ENCODE data around the gene PRR5. TPM values are rescaled to one million over a fixed set of nuclear protein-coding genes. Genes with fewer than 3 reads are reported as not detected.

PRR5 gene
- total and polyA plus RNA-seq, 2 of the 13 experiments (the other 11 are each of a cell fraction or from before 2014, with no cell fraction given): 11.6 to 27.5 TPM

GRCh38 chr22:44735518-44736428, 33.8 kb downstream of the PRR5 start (continued):
- TF ChIP-seq POGZ (CRISPR knock-in tag; IDR thresholded peaks at IDR 0.05) (no peak), FOSL1 (CRISPR knock-in tag; IDR thresholded peaks at IDR 0.05; ENCODE audit: borderline replicate concordance) (no peak), FOXP1 (IDR thresholded peaks at IDR 0.05) (no peak), FOXP1 (CRISPR knock-in tag; IDR thresholded peaks at IDR 0.05) (no peak), LCORL (IDR thresholded peaks at IDR 0.05) (no peak), LCORL (CRISPR knock-in tag; IDR thresholded peaks at IDR 0.05) (0 out of 2 replicates have a peak, but pooled peaks have one; percentile 31), ZNF549 (CRISPR knock-in tag; IDR thresholded peaks at IDR 0.05) (no peak), ZNF468 (CRISPR knock-in tag; IDR thresholded peaks at IDR 0.05) (no peak), ZBTB1 (CRISPR knock-in tag; IDR thresholded peaks at IDR 0.05; ENCODE audit: borderline replicate concordance) (no peak), TBX2 (CRISPR knock-in tag; IDR thresholded peaks at IDR 0.05; ENCODE audit: borderline replicate concordance) (peak; percentile 42; the same call in 1 of the 2 replicates), ZMYM2 (CRISPR knock-in tag; IDR thresholded peaks at IDR 0.05) (no peak), NFKBIZ (CRISPR knock-in tag; IDR thresholded peaks at IDR 0.05) (no peak), ATF7-NPFF (CRISPR knock-in tag; IDR thresholded peaks at IDR 0.05; ENCODE audit: low read depth) (peak; percentile 65), SPEN (CRISPR knock-in tag; IDR thresholded peaks at IDR 0.05; ENCODE audit: low read depth) (peak; percentile 46; the same call in 1 of the 2 replicates), SRSF1 (optimal IDR thresholded peaks at IDR 0.05; ENCODE audit: low read depth, low read length) (peak; percentile 44), JUN (CRISPR knock-in tag; IDR thresholded peaks at IDR 0.05) (no peak), MTERF4 (CRISPR knock-in tag; IDR thresholded peaks at IDR 0.05) (no peak), MBD4 (IDR thresholded peaks at IDR 0.05; ENCODE audit: borderline replicate concordance, low read length) (no peak), AGO1 (IDR thresholded peaks at IDR 0.05; ENCODE audit: low read depth, low read length, poor library complexity, severe bottlenecking) (peak; percentile 14), REPIN1 (CRISPR knock-in tag; IDR thresholded peaks at IDR 0.05; ENCODE audit: borderline replicate concordance, low read depth) (no peak), ZNF574 (CRISPR knock-in tag; IDR thresholded peaks at IDR 0.05) (no peak), ZNF235 (CRISPR knock-in tag; IDR thresholded peaks at IDR 0.05; ENCODE audit: borderline replicate concordance) (no peak), PCBP2 (optimal IDR thresholded peaks at IDR 0.05; ENCODE audit: low read depth, low read length, poor library complexity, severe bottlenecking) (no peak), ARNT2 (CRISPR knock-in tag; IDR thresholded peaks at IDR 0.05; ENCODE audit: low read depth) (0 out of 2 replicates have a peak, but pooled peaks have one; percentile 28), ZNF224 (CRISPR knock-in tag; IDR thresholded peaks at IDR 0.05) (0 out of 2 replicates have a peak, but pooled peaks have one; percentile 29), ATM (IDR thresholded peaks at IDR 0.05; ENCODE audit: borderline replicate concordance) (no peak), ZFP36L1 (CRISPR knock-in tag; IDR thresholded peaks at IDR 0.05) (no peak)
- TF ChIP-seq, protein P1, sequence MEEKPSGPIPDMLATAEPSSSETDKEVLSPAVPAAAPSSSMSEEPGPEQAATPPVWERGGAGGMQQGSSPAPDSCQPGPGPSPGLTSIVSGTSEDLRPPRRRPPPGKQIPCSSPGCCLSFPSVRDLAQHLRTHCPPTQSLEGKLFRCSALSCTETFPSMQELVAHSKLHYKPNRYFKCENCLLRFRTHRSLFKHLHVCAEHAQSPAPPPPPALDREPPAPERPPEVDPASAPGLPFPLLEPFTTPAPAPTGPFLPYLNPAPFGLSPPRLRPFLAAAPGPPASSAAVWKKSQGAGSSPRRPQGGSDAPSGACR (CRISPR knock-in tag; IDR thresholded peaks at IDR 0.05): no peak
